Kidney (tissue), 14 donors: ENCODE data around the gene COL11A1. TPM values are rescaled to one million over a fixed set of nuclear protein-coding genes. Genes with fewer than 3 reads are reported as not detected.

ENCODE experiments used
- DNase-seq, 5 donors: peaks; one replicate each; pipeline ENCODE4 v3.0.0-alpha.2; 2013 to 2020
- FAIRE-seq: peaks from 2 replicates; lab custom pipeline; 2012; peaks lifted over from hg19 to GRCh38; lab: Jason Lieb, UNC
- H3K27ac ChIP-seq, 2 donors: one replicate each; pipeline ENCODE4 v1.7.0; 2013; ENCODE audit warnings: low read depth in 2 of 2, low read length in 2 of 2, inconsistent platforms in 1 of 2
- H3K27me3 ChIP-seq: one replicate; pipeline ENCODE4 v1.7.1; 2013; ENCODE audit warnings: low read length, inconsistent platforms; ENCODE audit not compliant: control insufficient read depth, insufficient read depth
- H3K36me3 ChIP-seq, 3 donors: one replicate each; pipeline versions ENCODE4 v1.7.0 to v1.7.1; 2013; ENCODE audit warnings: low read length in 3 of 3, control low read depth in 1 of 3, inconsistent platforms in 1 of 3; ENCODE audit not compliant: insufficient read depth in 3 of 3, control insufficient read depth in 2 of 3
- H3K4me1 ChIP-seq, 3 donors: one replicate each; pipeline versions ENCODE4 v1.7.0 to v1.7.1; 2013; ENCODE audit warnings: low read length in 3 of 3, inconsistent platforms in 1 of 3, low read depth in 1 of 3; ENCODE audit not compliant: control insufficient read depth in 2 of 3, insufficient read depth in 2 of 3
- H3K4me3 ChIP-seq, 3 donors: one replicate each; pipeline versions ENCODE4 v1.7.0 to v1.8.1; 2013; ENCODE audit warnings: low read length in 3 of 3, control low read depth in 1 of 3, inconsistent platforms in 1 of 3
- H3K9ac ChIP-seq, 3 donors: one replicate each; pipeline versions ENCODE4 v1.7.0 to v1.7.1; 2013; ENCODE audit warnings: low read length in 3 of 3, control low read depth in 1 of 3, inconsistent platforms in 1 of 3
- H3K9me3 ChIP-seq, 3 donors: one replicate each; pipeline versions ENCODE4 v1.7.0 to v1.7.1; 2013; ENCODE audit warnings: low read length in 3 of 3, control low read depth in 1 of 3, inconsistent platforms in 1 of 3; ENCODE audit not compliant: control insufficient read depth in 2 of 3, insufficient read depth in 1 of 3
- intact Hi-C: fragments of 100-400 bp; cut with DNase I; formaldehyde crosslinking; loops from one replicate; pipeline ENCODE4 v1.11.1; 2022
- polyA plus RNA-seq: library from polyadenylated mRNA; stranded (reverse); fragments of 350-450 nt; fragmentation: Illumina TruSeq; extraction: RNeasy Lipid Tissue Mini Kit (QIAGEN cat#74804); gene quantifications from one replicate; pipeline ENCODE4 v1.2.3, GENCODE V29; 2014; ENCODE audit warnings: low read depth, low replicate concordance; ENCODE audit not compliant: insufficient read depth
- total RNA-seq: library from RNA; stranded (reverse); fragmentation: NEBNext Ultra II Directional; extraction: Animal tissue kit (Norgen Biotek cat#: 25700); gene quantifications from one replicate; pipeline ENCODE4 v1.2.1, GENCODE V29; 2021
- TF ChIP-seq, protein P1 (sequence below): IDR thresholded peaks from 3 replicates; pipeline ENCODE4 v1.5.1; 2012; ENCODE audit warnings: mild to moderate bottlenecking, moderate library complexity, borderline replicate concordance; ENCODE audit not compliant: insufficient read depth; ENCODE audit errors: extremely low read depth
- donor health status: control.
- donor health status: control.
- donor health status: control.
- donor health status: control.
- donor health status: control.
- donor health status: DM: yes; HTN: yes; CAD: no.
- donor health status: Normal renal cell carcinoma (clear cell type).

Gene COL11A1
- total and polyA plus RNA-seq, 2 donors from 2014 or later: 0.35 TPM; not detected in 1

- intact Hi-C loops: no loop called here
These were observed 228.8 kb downstream of the COL11A1 start for GRCh38 chr1:102879439-102879993.

DNA sequence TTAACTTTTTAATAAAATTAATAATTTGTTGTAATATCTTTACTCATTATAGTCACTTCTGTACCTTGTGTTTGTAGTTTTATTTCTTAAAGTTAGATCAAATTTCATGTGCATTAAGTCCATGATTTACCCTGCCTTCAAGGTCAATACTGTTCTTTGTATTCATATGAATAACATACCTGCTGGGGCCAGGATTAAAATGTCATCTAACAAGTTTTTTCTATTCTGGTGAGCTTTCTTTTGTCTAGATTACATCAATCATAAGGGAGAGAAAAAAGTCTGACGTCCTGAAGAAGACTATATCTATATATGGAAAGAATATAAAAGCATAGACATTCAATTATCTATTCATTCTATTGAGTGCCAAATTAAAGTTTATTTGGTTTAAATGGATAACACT is 232.6 kb downstream of the COL11A1 start:
- TF ChIP-seq, protein P1, sequence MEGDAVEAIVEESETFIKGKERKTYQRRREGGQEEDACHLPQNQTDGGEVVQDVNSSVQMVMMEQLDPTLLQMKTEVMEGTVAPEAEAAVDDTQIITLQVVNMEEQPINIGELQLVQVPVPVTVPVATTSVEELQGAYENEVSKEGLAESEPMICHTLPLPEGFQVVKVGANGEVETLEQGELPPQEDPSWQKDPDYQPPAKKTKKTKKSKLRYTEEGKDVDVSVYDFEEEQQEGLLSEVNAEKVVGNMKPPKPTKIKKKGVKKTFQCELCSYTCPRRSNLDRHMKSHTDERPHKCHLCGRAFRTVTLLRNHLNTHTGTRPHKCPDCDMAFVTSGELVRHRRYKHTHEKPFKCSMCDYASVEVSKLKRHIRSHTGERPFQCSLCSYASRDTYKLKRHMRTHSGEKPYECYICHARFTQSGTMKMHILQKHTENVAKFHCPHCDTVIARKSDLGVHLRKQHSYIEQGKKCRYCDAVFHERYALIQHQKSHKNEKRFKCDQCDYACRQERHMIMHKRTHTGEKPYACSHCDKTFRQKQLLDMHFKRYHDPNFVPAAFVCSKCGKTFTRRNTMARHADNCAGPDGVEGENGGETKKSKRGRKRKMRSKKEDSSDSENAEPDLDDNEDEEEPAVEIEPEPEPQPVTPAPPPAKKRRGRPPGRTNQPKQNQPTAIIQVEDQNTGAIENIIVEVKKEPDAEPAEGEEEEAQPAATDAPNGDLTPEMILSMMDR: no peak
- no peak for FAIRE-seq
- Histone ChIP-seq H3K36me3 (no peaks in the 10 kb centered on the region), H3K4me3 (no peak overlapping the region), H3K4me1 (no peaks in the 10 kb centered on the region), H3K27me3 (no peaks in the 10 kb centered on the region), H3K9me3 (peaks cover 0 to 2% (median 0%) of the 10 kb centered on the region in 3 donors), H3K9ac (no peak overlapping the region), H3K27ac (no peak overlapping the region)
- DNase-seq: no peak
- intact Hi-C loops: no loop called here

More at GRCh38 chr1:102879439-102879993, 228.8 kb downstream of the COL11A1 start:
- Histone ChIP-seq H3K4me3 (no peak overlapping the region), H3K4me1 (no peaks in the 10 kb centered on the region), H3K9ac (no peak overlapping the region), H3K27ac (no peak overlapping the region), H3K9me3 (peaks cover 0 to 2% (median 0%) of the 10 kb centered on the region in 3 donors), H3K27me3 (no peaks in the 10 kb centered on the region), H3K36me3 (no peaks in the 10 kb centered on the region)
- TF ChIP-seq, protein P1: no peak
- FAIRE-seq (no peak), DNase-seq (no peak)

GRCh38 chr1:102872526-102872925 is 235.8 kb downstream of the COL11A1 start:
- H3K27me3 ChIP-seq: no peaks in the 10 kb centered on the region
- no peak overlapping the region for H3K4me3 ChIP-seq
- FAIRE-seq: no peak
- no peak overlapping the region for H3K9ac ChIP-seq
- no peak overlapping the region for H3K27ac ChIP-seq
- intact Hi-C loops: no loop called here
- H3K36me3 ChIP-seq: no peaks in the 10 kb centered on the region
- TF ChIP-seq, protein P1: no peak
- no peaks in the 10 kb centered on the region for H3K4me1 ChIP-seq
- DNase-seq: no peak
- H3K9me3 ChIP-seq: no peaks in the 10 kb centered on the region

GRCh38 chr1:102872097-102872496 is 236.2 kb downstream of the COL11A1 start:
- Histone ChIP-seq H3K9ac (no peak overlapping the region), H3K27me3 (no peaks in the 10 kb centered on the region), H3K4me1 (no peaks in the 10 kb centered on the region), H3K9me3 (no peaks in the 10 kb centered on the region), H3K27ac (no peak overlapping the region), H3K36me3 (no peaks in the 10 kb centered on the region), H3K4me3 (no peak overlapping the region)
- TF ChIP-seq, protein P1: no peak
- DNase-seq (no peak), FAIRE-seq (no peak)
- intact Hi-C loops: no loop called here
